GM12891 (cell line): ENCODE data around the gene CRAMP1.

ENCODE experiments used
- PAX5 ChIP-seq: IDR thresholded peaks from 2 replicates; pipeline ENCODE4 v1.6.1; 2011; ENCODE audit warnings: low read length, moderate library complexity, mild to moderate bottlenecking; ENCODE audit not compliant: insufficient read depth, severe bottlenecking
- POLR2A ChIP-seq: IDR thresholded peaks from 2 replicates; pipeline ENCODE4 v1.6.1; 2011; ENCODE audit warnings: low read depth, low read length, control low read depth
- POLR2AphosphoS5 ChIP-seq: IDR thresholded peaks from 2 replicates; pipeline ENCODE4 v1.6.1; 2011; ENCODE audit warnings: low read depth, low read length, control low read depth
- TAF1 ChIP-seq: IDR thresholded peaks from 2 replicates; pipeline ENCODE4 v1.6.1; 2011; ENCODE audit warnings: low read depth, low read length, control low read depth

- no peak for TF ChIP-seq TAF1
- TF ChIP-seq POLR2A: no peak
- no peak for TF ChIP-seq PAX5
- TF ChIP-seq POLR2AphosphoS5: no peak
Observed at GRCh38 chr16:1666316-1666715, 54.2 kb downstream of the CRAMP1 start.
